Measurements from ENCODE around the gene CRAMP1.
A peak's percentile ranks its signal among the peaks of the same experiment; 100 is the strongest.
"Not testable (repeated sequence)": the region's sequence is repeated elsewhere in the genome, so short reads cannot be mapped to it uniquely, and the experiment has no call there.

The CRAMP1 gene

DNA sequence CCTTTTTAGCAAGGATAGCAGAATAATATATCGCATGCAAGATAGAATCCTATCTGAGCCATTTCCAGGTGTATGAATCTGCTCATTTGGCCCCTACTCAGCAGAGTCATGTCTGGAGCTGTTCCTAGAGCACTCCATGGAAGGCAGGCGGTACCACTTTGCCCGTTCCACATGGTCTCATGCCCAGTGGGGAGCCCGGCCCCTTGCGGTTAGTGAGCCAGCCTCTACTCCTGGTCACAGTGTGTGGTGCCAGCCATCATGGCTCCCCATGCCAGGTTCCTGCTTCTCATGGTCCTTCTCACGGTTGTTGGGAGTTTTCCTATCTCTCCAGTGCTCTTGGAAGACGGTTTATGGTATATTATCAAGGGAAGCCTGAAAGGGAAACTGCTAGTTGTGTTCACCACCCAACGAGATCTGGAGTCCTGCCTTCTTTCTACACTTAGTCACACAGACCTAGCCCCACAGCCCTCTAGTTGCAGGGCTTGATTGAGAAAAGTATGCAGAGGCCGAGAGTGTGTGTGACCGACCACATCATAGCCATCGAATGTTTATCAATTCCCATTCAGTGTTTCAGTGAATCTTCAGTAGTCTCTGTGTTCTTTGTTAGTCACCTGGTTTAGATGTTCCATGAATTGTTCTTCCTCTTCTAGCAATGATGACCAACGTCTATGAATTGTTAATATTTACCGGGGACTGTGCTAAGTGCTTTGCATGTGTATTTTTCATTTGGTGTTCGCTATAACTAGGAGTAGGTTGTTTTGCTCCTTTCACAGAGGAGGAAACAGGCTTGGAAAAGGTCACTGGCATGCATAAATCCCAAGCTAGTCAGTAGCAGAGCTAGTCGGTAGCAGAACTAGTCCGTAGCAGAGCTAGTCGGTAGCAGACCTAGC, 75.5 kb downstream of the CRAMP1 start:
- no peak for DNase-seq (ENCODE audit: low read depth)

DNA sequence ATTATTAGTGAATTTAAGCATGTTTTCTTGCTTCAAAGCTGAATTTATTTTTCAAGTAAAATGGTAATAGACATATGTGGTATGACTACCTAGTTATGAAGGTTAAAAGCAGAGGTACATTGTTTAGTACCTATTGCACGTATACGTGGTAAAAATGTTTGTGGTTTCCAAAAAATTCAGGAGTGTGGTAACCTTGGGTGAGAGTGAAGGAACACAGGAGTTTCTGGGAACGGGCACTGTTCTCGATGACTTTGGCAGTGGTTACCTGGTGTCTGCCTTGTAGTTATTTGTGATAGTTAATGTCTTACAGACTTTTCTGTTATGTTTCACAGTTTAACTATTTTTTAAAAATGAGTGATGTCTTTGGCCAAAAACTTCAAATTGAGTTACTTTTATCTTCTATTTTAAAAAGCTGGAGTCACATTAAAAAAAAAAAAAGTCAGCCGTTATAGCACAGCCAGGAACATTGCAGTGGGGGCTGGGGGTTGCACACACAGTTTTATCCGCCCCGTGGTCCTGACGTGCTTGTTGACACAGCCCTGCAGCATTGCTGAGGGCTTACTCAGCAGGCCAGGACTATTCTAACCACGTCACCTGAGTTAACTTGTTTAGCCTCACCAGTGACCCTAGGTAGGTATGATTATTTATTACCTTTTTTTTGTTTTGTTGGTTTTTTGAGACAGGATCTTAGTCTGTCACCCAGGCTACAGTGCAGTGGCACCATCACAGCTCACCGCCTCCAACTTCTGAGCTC, 76.8 kb downstream of the CRAMP1 start:
- no peak for DNase-seq (ENCODE audit: low read depth)

DNA sequence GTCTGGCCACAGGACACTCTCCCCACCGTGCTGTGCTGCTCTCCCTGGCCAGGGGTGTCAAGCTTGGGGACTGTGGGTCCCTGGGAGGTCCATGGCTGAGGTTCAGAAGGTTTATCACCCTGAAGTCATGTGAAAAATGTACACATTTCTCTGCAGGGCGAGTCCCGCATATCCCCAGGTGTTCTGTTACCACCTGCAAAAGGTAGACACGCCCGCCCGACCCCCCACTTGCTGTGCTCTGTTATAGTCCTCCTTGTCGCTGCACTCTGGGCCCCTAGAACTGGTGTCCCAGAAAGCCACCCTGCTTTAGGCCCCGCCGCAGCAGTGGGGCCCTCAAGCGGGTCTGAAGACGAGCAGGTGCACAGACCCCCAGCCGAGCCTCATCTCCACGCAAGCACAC, 77.7 kb downstream of the CRAMP1 start:
- no peak for DNase-seq (ENCODE audit: low read depth)

DNA sequence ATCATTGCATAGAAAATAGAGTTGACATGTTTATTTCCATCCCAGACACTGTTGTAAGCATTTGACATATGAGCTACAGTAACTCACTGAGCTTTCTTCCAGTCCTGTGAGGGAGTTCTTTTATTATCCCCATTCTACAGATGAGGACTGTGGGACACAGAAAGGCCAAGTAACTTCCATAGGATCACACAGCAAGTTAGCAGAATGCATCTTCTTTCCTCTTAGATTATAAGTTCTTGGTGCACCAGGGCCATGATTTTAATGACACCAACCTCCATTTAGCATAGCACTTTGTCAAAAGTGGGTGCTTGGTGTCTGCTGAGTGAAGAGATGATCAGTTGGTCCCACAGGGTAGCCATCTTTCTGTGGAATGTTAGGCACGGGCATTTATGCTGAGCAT, 78.7 kb downstream of the CRAMP1 start:
- DNase-seq (ENCODE audit: low read depth) = no peak

DNA sequence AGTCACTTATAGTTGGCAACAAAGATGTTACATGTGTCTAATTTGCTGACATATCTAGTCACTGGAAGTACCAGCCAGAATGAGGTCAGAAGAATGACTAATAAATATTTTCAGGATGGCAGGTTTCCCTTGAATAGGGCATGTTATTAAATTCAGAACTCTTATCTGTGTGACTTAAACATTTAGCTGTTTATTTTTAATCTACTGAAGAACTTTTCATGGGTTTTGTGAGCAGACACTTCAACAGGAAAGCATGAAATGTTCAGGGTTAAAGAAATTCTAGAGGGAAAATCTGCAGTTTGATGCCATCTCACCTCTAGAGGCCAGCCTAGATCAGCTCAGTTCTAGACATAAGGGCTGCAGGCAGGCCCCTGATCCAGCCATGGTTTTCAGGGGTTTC, 79.1 kb downstream of the CRAMP1 start:
- no peak for DNase-seq (ENCODE audit: low read depth)

DNA sequence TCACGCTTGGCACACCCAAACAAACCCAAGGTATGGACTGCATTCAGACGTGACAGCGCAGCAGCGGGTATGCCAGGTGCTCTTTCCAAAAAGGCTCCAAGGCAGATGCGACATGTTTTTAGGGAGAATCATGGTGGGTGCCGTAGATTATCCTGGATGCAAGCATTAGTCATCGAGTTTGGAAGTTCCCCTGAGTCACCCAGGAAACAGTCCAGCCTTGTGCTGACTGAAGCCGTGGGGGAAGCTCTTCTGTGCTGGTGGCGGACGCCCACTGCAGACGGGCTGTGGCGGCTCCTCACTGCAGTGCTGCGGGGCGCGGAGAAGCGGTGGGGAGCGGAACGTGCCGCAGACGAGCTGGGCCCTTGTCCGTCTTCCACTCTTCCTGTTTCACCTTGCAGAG, 79.8 kb downstream of the CRAMP1 start:
- DNase-seq (ENCODE audit: low read depth) = no peak

DNA sequence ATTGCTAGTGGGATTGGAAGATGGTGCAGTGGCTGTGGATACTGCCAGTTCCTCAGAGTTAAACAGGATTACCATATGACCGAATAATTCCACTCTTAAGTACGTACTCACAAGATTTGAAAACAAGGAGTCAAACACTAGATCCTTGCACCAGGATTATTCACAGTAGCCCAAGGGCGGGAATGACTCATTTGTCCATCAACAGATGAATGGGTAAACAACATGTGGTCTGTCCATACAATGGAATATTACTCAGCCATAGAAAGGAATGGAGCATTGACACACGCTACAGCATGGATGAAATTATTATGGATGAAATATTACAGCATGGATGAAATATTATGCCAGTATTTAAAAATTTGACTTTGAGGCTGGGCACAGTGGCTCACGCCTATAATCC, 84.7 kb downstream of the CRAMP1 start:
- DNase-seq (ENCODE audit: low read depth) = no peak

DNA sequence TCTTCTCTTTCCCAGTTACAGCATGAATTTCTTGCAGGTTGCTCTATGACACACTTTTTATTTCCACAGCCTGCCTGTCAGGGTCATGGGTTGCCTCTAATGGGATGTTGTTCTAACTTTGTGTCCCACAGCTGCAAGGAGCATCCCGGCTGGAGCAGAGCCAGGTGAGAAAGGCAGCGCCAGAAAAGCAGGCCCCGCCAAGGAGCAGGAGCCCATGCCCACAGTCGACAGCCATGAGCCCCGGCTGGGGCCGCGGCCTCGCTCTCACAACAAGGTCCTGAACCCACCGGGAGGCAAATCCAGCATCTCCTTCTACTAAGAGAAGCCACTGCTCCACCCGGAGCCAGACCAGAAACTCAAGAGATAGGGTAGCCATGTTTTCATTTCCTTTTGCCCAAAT, 86.5 kb downstream of the CRAMP1 start:
- DNase-seq (ENCODE audit: low read depth) = no peak

DNA sequence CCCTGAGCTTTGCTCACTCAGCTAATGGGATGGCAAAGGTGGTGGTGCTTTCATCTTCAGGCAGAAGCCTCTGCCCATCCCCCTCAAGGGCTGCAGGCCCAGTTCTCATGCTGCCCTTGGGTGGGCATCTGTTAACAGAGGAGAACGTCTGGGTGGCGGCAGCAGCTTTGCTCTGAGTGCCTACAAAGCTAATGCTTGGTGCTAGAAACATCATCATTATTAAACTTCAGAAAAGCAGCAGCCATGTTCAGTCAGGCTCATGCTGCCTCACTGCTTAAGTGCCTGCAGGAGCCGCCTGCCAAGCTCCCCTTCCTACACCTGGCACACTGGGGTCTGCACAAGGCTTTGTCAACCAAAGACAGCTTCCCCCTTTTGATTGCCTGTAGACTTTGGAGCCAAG, 88.1 kb downstream of the CRAMP1 start:
- no peak for DNase-seq (ENCODE audit: low read depth)

DNA sequence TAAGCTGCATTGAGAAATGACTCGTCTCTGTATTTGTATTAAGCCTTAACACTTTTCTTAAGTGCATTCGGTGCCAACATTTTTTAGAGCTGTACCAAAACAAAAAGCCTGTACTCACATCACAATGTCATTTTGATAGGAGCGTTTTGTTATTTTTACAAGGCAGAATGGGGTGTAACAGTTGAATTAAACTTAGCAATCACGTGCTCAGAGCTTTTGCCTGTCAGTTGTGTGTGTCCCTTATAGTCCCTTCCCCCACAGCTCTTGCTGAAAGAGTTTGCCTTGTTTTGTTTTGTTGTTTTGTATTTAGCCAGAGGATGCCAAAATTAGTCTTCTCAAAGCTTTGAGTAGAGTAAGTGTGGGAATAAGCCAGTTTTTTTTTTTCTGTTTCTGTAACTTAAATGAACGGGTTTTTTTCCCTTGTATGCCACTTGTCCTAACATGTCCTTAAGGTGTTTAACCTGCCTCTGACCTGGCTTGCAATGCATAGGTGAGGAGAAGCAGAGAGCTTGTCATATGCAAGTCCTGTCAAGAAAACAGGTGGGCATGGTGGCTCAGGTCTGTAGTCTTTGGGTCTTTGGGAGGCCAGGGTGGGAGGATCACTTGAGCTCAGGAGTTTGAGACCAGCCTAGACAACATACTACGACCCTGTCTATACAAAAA, 89.2 kb downstream of the CRAMP1 start:
- no peak for DNase-seq (ENCODE audit: low read depth)

DNA sequence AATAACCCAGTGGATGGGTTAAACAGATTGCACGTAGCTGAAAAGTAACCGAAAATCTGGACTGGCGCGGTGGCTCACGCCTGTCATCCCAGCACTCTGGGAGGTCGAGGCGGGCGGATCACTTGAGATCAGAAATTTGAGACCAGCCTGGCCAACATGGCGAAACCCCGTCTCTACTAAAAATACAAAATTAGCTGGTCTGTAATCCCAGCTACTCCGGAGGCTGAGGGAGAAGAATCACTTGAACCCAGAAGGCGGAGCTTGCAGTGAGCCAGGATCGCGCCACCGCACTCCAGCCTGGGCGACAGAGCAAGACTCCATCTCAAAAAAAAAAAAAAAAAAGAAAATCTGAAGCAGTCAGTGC, 93.1 kb downstream of the CRAMP1 start:
- DNase-seq (ENCODE audit: low read depth) = not testable (repeated sequence)

DNA sequence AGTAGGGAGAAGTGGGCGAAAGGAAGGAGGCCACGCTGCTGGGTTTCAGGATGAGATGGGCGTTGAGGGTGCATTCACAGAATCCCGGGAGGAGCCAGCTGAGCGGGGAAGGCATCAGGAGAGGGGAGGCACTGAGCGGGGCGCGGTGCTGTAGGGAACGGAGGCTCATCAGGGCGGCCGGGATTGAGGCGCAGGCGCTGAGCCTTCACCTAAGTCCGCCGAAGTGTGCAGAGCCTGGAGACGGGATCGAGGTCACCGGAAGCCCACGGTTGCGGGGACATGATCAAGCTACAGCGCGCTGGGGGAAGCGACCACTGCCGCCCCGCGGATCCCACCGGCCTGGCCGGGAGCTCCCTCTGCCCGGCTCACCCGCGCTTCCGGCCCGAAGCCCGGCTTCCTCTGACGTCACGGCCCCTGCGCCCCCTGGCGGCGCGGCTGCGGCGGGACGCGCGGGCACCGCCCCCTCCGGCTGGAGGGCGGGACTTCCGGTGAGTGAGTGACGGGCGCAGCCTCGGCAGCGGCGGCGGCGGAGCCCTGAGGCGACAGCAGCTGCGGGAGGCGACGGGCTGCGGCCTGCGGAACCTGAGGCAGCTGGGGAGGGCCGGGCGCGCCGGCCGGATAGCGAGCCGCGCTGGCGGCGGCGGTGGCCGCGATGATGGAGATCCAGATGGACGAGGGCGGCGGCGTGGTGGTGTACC, 93.7 kb downstream of the CRAMP1 start, which contains the start of gene MAPK8IP3:
MAPK8IP3 (plus strand) TSS at position 508 of the 698 bp plus-strand sequence; CDS start at position 653, 145 bp downstream.
- peak; percentile 91 for DNase-seq (ENCODE audit: low read depth)

DNA sequence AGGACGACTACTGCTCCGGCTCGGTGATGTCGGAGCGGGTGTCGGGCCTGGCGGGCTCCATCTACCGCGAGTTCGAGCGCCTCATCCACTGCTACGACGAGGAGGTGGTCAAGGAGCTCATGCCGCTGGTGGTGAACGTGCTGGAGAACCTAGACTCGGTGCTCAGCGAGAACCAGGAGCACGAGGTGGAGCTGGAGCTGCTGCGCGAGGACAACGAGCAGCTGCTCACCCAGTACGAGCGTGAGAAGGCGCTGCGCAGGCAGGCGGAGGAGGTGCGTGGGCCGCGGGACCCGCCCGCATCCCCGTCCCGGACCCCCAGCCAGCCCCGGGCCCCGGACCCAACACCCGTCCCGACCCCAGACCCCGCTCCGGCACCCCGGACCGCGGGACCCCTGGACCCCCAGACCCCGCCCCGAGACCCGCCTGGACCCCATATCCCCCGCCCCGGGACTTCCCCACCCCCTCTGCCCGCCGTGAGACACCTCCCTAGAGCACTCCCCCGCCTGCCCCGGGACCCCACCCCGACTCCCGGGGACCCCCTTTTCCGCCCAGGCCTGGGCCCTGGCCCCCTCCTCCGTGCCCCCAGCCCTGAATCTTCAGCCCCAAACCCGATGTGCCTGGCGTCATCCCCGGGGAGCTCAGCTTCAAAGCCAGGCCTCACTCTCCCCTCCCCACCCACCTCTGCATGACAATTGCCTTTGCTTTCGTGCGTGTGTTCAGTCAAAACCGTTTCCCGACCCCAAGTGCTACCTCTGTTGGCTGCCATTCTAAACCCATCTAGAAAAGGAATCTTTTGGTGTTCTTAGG, 94.4 kb downstream of the CRAMP1 start:
- DNase-seq (ENCODE audit: low read depth) = peak; percentile 17

DNA sequence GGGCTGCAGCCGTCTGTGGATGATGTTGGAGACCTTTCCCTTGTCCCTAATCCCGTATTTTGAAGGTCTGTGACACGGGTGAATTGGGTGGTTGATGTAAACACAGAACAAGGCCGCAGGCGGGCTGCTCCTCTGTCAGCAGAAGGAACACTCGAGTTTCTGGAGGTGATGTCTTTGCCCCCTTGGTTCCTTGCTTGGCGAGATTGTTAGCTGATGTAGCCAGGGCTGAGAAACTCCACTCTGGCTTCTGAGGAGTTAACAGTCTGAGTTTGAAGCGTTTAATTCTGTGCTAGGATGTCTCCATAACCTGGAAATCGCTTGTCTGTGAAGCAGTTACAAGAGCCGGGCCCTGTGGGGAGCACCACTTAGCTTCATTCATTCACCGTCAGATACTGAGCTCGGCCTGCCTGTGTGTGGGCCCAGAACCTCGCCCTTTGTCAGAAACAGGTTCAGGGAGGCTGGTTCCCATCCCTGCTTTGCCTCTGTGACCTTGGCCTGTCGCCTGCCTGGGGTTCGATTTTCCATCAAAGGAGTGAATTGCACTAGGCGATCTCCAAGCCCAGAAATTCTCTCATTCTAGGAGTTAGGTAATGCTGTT, 95.1 kb downstream of the CRAMP1 start:
- DNase-seq (ENCODE audit: low read depth) = no peak

DNA sequence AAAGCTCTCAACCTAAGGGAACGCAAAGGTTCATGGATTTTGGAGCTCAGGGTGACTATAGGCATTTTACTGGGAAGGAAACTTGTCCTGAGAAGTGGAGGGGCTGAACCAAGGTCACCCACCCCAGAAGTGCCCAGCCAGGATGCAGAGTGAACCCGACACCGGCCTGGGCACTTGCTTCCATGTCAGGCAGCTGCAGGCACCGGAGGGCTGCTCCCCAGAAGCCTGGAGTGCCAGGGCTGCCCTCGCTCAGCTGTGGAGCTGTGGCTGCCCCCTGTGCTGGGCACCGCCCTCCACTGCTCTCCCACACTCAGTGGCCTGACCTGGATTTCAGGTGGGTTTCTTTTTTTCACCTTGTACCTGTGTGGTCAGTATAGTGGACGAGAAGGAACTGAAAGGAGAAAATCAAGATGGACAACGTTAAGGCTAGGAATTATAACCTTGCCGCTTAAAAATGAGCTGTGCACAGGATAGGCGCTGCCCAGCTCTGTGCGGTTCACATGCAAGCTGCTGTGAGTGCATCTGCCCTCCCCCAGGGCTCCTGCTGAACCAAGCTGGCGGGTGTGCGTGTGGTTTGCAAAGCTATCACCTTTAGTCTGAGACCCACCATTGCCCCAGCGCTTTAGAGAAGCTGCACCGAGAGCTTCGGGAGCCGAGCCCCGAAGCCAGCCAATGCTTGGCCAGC, 96.1 kb downstream of the CRAMP1 start:
- no peak for DNase-seq (ENCODE audit: low read depth)

DNA sequence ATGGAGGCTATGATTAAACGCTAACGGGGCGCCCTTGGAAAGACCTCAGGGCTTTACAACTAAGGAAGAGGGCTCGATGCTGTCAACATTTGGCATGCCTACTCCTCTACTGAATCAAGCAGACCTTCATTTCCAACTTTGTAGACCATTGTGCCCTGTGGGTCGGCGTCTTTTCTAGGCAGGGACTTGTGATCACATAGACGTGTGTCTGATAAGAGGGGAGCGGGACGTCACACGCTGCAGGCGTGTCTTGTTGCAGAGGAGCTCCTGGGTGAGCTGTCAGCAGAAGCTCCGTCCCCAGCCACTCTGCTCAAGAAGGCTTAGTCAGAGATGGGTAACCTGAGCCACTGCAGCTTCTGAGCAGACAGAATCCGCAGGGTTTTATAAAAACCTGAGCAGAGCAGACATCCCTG, 96.6 kb downstream of the CRAMP1 start:
- no peak for DNase-seq (ENCODE audit: low read depth)

DNA sequence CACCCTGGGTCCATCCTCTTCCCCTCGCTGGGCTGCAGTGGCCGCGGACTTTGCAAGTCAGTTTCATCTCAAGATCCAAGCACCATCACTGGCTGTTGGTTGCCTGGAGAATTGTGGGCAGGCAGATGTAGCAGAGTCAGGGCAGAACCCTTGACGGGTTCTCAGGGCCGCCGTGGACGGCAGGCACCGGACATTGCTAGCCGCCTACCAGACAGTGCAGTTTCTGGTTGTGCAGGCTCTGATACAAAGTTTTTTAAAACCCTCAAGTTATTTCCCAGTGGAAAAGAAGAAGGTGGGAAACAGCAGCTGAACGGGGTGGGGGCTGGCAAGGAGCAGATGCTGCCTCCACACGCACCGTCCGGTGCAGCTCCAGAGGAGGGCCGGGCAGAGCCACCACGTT, 97.2 kb downstream of the CRAMP1 start:
- DNase-seq (ENCODE audit: low read depth) = no peak

DNA sequence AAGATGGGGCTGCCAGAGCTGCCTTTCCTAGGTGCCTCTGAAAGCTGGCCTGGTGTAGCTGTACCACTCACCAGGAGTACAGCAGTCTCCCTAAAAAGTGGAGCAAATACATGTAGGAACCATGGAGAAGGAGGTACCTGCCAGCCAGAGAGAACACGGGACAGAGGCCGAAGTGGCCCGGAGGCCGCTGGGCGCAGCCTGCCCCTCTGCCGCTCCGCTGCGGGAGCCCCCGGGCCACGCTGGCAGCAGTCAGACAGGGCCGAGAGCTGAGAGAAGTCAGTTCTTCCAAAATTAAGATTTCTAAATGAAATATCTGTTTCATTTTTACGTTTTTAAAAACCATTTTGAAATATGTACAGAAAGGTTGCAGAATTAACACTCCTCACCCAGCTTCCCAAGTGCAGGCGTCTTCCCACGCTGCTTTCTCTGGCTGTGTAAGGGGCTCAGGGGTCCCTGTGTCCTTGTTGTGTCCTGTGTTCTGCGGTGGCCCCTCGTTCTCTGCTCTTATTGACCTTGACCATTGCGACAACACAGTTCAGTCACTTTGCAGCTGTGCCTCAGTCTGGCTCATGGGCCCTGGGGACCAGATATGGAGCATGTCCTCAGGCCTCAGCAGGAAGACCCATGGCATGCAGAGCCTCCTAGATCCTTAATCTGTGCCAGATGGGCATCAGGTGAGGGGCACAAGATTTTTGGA, 98.8 kb downstream of the CRAMP1 start:
- DNase-seq (ENCODE audit: low read depth) = no peak

DNA sequence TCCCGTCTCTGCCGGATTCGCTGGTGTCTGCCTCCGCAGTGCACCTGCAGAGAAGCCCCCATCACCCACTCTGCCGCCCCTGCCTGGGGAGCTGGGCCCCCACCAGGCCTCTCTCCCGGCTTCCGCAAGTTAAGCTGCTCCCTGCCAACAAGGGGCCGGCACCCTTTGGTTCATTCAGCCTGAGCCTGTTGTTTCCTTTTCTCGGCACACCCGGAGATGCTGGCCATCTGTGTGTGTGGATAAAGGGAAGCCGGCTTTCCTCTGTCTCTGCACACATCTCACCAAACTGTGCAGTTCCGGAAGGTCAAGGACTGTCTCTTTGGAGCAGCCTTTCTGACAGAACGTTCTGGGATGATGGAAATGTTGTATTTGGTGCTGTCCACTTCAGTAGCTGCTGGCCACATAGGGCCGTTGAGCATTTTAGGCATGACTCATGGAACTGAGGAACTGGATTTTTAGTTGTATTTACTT, 100.7 kb downstream of the CRAMP1 start:
- DNase-seq (ENCODE audit: low read depth) = no peak

DNA sequence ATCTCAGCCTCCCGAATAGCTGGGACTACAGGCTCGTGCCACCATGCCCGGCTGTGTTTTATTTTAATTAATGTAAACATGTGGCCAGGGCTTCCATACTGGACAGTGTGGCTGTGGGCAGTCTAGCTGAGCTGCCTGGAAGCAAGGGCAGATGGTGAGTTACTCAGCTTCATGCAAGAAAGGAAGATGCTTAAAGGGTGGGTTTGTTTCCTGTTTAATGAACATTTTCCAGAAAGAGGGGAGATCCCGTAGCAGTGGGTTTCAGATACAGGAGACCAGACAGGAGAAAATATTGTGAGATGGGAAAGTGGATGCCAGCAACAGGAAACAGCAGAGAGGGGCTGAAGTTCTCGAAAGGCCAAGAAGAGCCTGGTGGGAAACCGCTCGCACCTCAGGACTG, 101.2 kb downstream of the CRAMP1 start:
- no peak for DNase-seq (ENCODE audit: low read depth)
